CD8-positive, alpha-beta memory T cell (primary cell): ENCODE measurements around the gene OR4D1. TPM values are rescaled to one million over a fixed set of nuclear protein-coding genes. Genes with fewer than 3 reads are reported as not detected.
A peak's percentile ranks its signal among the peaks of the same experiment; 100 is the strongest.

Source experiments
- CTCF ChIA-PET: fragments of 350-600 bp; sonication (Branson Sonifier 250); formaldehyde crosslinking; loops from one replicate; lab custom pipeline; 2021; ENCODE audit warnings: antibody characterized with exemption; lab: Charles Lee
- POLR2A ChIA-PET: fragments of 350-600 bp; sonication (Branson Sonifier 250); formaldehyde crosslinking; loops from one replicate; lab custom pipeline; 2021; ENCODE audit warnings: antibody characterized with exemption; lab: Charles Lee
- DNase-seq, 5 donors: peaks; one replicate each; pipeline versions ENCODE4 v3.0.0 to v3.0.0-alpha.2; 2020 to 2022; ENCODE audit warnings: mixed read lengths in 1 of 5
- H3K27ac ChIP-seq: one replicate; pipeline ENCODE4 v1.7.0; 2013; ENCODE audit warnings: low read depth, mild to moderate bottlenecking, low read length, moderate library complexity
- H3K27me3 ChIP-seq: 2 replicates; pipeline ENCODE4 v1.7.0; 2013; ENCODE audit warnings: low read length, mild to moderate bottlenecking; ENCODE audit not compliant: insufficient read depth, poor library complexity, severe bottlenecking
- H3K36me3 ChIP-seq: 2 replicates; pipeline ENCODE4 v1.7.0; 2013; ENCODE audit warnings: mild to moderate bottlenecking, low read length, moderate library complexity; ENCODE audit not compliant: insufficient read depth
- H3K4me1 ChIP-seq: 2 replicates; pipeline ENCODE4 v1.7.0; 2013; ENCODE audit warnings: mild to moderate bottlenecking, low read length, moderate library complexity; ENCODE audit not compliant: insufficient read depth
- H3K4me3 ChIP-seq: 2 replicates; pipeline ENCODE4 v1.7.0; 2013; ENCODE audit warnings: mild to moderate bottlenecking, low read length
- H3K9me3 ChIP-seq: 2 replicates; pipeline ENCODE4 v1.7.0; 2013; ENCODE audit warnings: mild to moderate bottlenecking, low read length
- H3K27ac Mint-ChIP-seq, 8 donors: one replicate each; pipeline ENCODE4 v1.8.0; 2020 to 2021; ENCODE audit warnings: mixed read lengths in 8 of 8, mild to moderate bottlenecking in 6 of 8, inconsistent platforms in 3 of 8, moderate library complexity in 3 of 8
- H3K27me3 Mint-ChIP-seq, 2 donors: one replicate each; pipeline ENCODE4 v1.8.0; 2020 to 2021; ENCODE audit warnings: mixed read lengths in 2 of 2, mild to moderate bottlenecking in 1 of 2, moderate library complexity in 1 of 2
- H3K36me3 Mint-ChIP-seq, 3 donors: one replicate each; pipeline ENCODE4 v1.8.0; 2020 to 2021; ENCODE audit warnings: mixed read lengths in 3 of 3, inconsistent platforms in 1 of 3, mild to moderate bottlenecking in 1 of 3
- H3K4me1 Mint-ChIP-seq, 3 donors: one replicate each; pipeline ENCODE4 v1.8.0; 2020 to 2021; ENCODE audit warnings: mixed read lengths in 3 of 3, inconsistent platforms in 1 of 3, mild to moderate bottlenecking in 1 of 3
- H3K4me3 Mint-ChIP-seq, 7 donors: one replicate each; pipeline ENCODE4 v1.8.0; 2020 to 2021; ENCODE audit warnings: mixed read lengths in 7 of 7, mild to moderate bottlenecking in 6 of 7, moderate library complexity in 4 of 7, inconsistent platforms in 2 of 7
- H3K9me3 Mint-ChIP-seq, 5 donors: one replicate each; pipeline ENCODE4 v1.8.0; 2020 to 2022; ENCODE audit warnings: mixed read lengths in 5 of 5, mild to moderate bottlenecking in 3 of 5, moderate library complexity in 2 of 5, inconsistent platforms in 1 of 5
- polyA plus RNA-seq: library from polyadenylated mRNA; unstranded; fragments of 300-500 nt; fragmentation: Illumina TruSeq; gene quantifications from one replicate; pipeline ENCODE4 v1.2.3, GENCODE V29; 2021
- total RNA-seq, 2 experiments: library from RNA; stranded (reverse); gene quantifications; one replicate each; pipeline ENCODE4 v1.2.3, GENCODE V29; 2021

The OR4D1 gene
- total and polyA plus RNA-seq, 3 experiments from 2014 or later, result 0.26 to 1.7 (median 0.29) TPM

- no peaks in the 10 kb centered on the region for H3K9me3 ChIP-seq
- H3K36me3 Mint-ChIP-seq, result peaks cover 0 to 3% (median 0%) of the 10 kb centered on the region in 3 donors
- H3K27me3 ChIP-seq, result no peaks in the 10 kb centered on the region
- ChIA-PET POLR2A (no interaction called here), CTCF (interaction anchor here (0.6 to 2.7 kb wide), 19 partner anchors 9 to 263 kb away, joined by 3 to 21 read pairs (median 5); partner anchors contain the start of genes MRPS23 and SRSF1)
- H3K36me3 ChIP-seq, result no peaks in the 10 kb centered on the region
- H3K27me3 Mint-ChIP-seq, result peaks cover 9 to 41% of the 10 kb centered on the region in 2 donors
- H3K4me1 Mint-ChIP-seq, result peaks cover 0 to 4% (median 1%) of the 10 kb centered on the region in 3 donors
- no peak overlapping the region for H3K27ac ChIP-seq
- no peak overlapping the region for H3K27ac Mint-ChIP-seq
- H3K9me3 Mint-ChIP-seq, result no peaks in the 10 kb centered on the region
- peak; percentile 68 to 86 (median 74) for DNase-seq
- H3K4me3 ChIP-seq, result no peak overlapping the region
- H3K4me1 ChIP-seq, result no peaks in the 10 kb centered on the region
- H3K4me3 Mint-ChIP-seq, result no peak overlapping the region
These were observed 35.1 kb upstream of the OR4D1 start for GRCh38 chr17:58112970-58113631.

DNA sequence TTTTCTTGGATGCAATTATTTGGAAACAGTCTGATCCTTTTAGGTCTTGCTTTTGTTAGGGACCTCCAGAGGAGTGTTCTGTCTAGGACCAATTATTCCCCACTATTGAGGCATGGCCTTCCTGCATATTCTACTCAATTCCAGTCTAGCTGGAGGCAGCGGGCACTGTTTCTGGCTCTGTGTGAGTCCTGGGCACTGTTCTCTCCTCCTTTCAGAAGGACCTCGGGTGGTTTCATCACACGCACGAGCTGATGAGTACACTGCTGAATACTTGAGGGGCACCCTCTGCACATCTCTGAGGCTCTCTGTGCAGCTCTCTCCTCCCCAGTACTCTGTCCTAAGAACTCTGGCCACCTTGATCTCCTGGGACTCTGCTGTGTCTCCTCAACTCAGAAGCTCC, 34.2 kb upstream of the OR4D1 start:
- Mint-ChIP-seq H3K36me3 (peaks cover 0 to 3% (median 0%) of the 10 kb centered on the region in 3 donors), H3K4me3 (peak overlapping the region in 1 of 7 donors; percentile 12), H3K27me3 (peaks cover 9 to 45% of the 10 kb centered on the region in 2 donors), H3K27ac (no peak overlapping the region), H3K4me1 (peaks cover 0 to 4% (median 1%) of the 10 kb centered on the region in 3 donors), H3K9me3 (no peaks in the 10 kb centered on the region)
- ChIA-PET CTCF (interaction anchor here (0.9 to 2.7 kb wide), 14 partner anchors 8 to 259 kb away, joined by 3 to 21 read pairs (median 5); partner anchors contain the start of gene SRSF1), POLR2A (no interaction called here)
- no peaks in the 10 kb centered on the region for H3K27me3 ChIP-seq
- no peak overlapping the region for H3K27ac ChIP-seq
- no peak overlapping the region for H3K4me3 ChIP-seq
- no peaks in the 10 kb centered on the region for H3K9me3 ChIP-seq
- H3K4me1 ChIP-seq, result no peaks in the 10 kb centered on the region
- H3K36me3 ChIP-seq, result no peaks in the 10 kb centered on the region
- no peak for DNase-seq

- Histone ChIP-seq H3K27me3 (no peaks in the 10 kb centered on the region), H3K9me3 (no peaks in the 10 kb centered on the region), H3K36me3 (no peaks in the 10 kb centered on the region), H3K4me3 (no peak overlapping the region), H3K4me1 (peaks cover 4% of the 10 kb centered on the region), H3K27ac (no peak overlapping the region)
- no peak overlapping the region for H3K4me3 Mint-ChIP-seq
- no peak for DNase-seq
- peaks cover 0 to 4% (median 0%) of the 10 kb centered on the region in 3 donors for H3K36me3 Mint-ChIP-seq
- H3K27ac Mint-ChIP-seq, result no peak overlapping the region
- ChIA-PET POLR2A (no interaction called here), CTCF (no interaction called here)
- no peaks in the 10 kb centered on the region for H3K9me3 Mint-ChIP-seq
- H3K4me1 Mint-ChIP-seq, result peaks cover 6 to 13% (median 8%) of the 10 kb centered on the region in 3 donors
- H3K27me3 Mint-ChIP-seq, result peaks cover 17 to 47% of the 10 kb centered on the region in 2 donors
These were observed 30.8 kb upstream of the OR4D1 start for GRCh38 chr17:58117382-58117781.

DNA sequence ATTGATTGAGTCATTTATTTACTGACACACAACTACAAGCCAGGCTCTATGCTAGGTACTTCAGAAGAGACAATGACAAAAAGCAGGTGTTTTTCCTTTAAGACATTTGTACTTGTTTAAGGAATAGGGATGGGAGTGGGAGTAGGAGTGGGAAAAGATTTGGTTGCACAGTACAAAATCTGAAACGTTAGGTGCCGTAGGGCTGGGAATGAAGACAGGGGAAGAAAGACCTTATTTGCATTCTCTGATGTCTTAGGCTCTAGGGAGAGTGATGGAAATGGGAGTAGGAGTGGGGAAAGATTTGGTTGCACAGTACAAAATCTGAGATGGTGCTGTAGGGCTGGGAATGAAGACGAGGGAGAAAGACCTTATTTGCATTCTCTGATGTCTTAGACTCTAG, 28.7 kb upstream of the OR4D1 start:
- no peak overlapping the region for H3K27ac ChIP-seq
- H3K36me3 Mint-ChIP-seq, result peaks cover 0 to 4% (median 0%) of the 10 kb centered on the region in 3 donors
- no peak overlapping the region for H3K4me3 Mint-ChIP-seq
- peaks cover 6% of the 10 kb centered on the region for H3K4me1 ChIP-seq
- peaks cover 17 to 42% of the 10 kb centered on the region in 2 donors for H3K27me3 Mint-ChIP-seq
- H3K4me3 ChIP-seq, result no peak overlapping the region
- H3K36me3 ChIP-seq, result no peaks in the 10 kb centered on the region
- ChIA-PET CTCF (interaction anchor here (8.0 kb wide), 1 partner anchor 52 kb away, joined by 90 read pairs; no protein-coding TSS in a partner anchor), POLR2A (interaction anchor here (2.7 kb wide), 1 partner anchor 53 kb away, joined by 9 read pairs; no protein-coding TSS in a partner anchor)
- peaks cover 10 to 15% (median 14%) of the 10 kb centered on the region in 3 donors for H3K4me1 Mint-ChIP-seq
- no peak for DNase-seq
- H3K27me3 ChIP-seq, result no peaks in the 10 kb centered on the region
- no peaks in the 10 kb centered on the region for H3K9me3 Mint-ChIP-seq
- H3K27ac Mint-ChIP-seq, result no peak overlapping the region
- H3K9me3 ChIP-seq, result no peaks in the 10 kb centered on the region

DNA sequence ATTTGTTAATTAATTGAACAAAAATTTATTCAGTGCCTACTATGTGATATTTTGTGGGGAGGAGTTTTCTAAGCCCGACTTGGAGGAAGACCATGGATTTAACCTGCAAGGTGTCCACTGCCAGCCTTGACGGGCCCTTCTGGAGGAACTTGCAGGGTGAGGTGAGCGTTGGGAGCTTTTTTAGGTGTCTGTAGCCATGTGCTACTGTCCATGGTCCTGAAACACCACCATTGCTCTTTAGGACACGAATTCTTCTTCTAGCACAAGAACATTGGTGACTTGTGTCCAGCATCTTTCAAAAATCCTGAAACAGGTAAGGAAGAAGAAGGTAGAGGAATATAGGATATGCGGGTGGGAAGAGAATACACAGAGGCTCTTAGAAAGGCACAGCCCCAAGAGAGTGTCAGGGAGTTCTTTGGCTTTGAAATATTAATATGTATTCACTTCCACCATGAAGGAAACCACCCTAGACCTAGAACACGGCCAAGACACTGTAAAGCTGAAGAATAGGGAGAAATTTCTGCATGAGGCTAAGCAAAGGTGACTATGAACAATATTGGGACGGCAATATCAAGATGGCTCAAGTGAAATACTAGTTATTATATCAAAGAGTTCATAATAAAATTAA, 27.9 kb upstream of the OR4D1 start:
- no peak overlapping the region for H3K27ac ChIP-seq
- H3K9me3 Mint-ChIP-seq, result no peaks in the 10 kb centered on the region

GRCh38 chr17:58121925-58122324, 26.3 kb upstream of the OR4D1 start:
- Mint-ChIP-seq H3K4me1 (peaks cover 10 to 15% (median 14%) of the 10 kb centered on the region in 3 donors), H3K27me3 (peaks cover 9 to 23% of the 10 kb centered on the region in 2 donors), H3K36me3 (peaks cover 0 to 4% (median 0%) of the 10 kb centered on the region in 3 donors), H3K4me3 (peak overlapping the region in 1 of 7 donors; percentile 0), H3K9me3 (no peaks in the 10 kb centered on the region), H3K27ac (no peak overlapping the region)
- POLR2A ChIA-PET, result interaction anchor here (2.7 kb wide), 1 partner anchor 51 kb away, joined by 9 read pairs; no protein-coding TSS in a partner anchor
- Histone ChIP-seq H3K9me3 (no peaks in the 10 kb centered on the region), H3K36me3 (no peaks in the 10 kb centered on the region), H3K27me3 (no peaks in the 10 kb centered on the region), H3K27ac (no peak overlapping the region), H3K4me1 (peaks cover 6% of the 10 kb centered on the region), H3K4me3 (no peak overlapping the region)
- DNase-seq, result peak in 4 of 5 donors; percentile 30 to 72 (median 50)
- CTCF ChIA-PET, result interaction anchor here (0.7 to 8.0 kb wide), 14 partner anchors 8 to 296 kb away, joined by 3 to 90 read pairs (median 4); partner anchors contain the start of gene RNF43

More for the DNA sequence above, 27.9 kb upstream of the OR4D1 start:
- Mint-ChIP-seq H3K36me3 (peaks cover 0 to 4% (median 0%) of the 10 kb centered on the region in 3 donors), H3K27me3 (peaks cover 13 to 39% of the 10 kb centered on the region in 2 donors), H3K4me3 (no peak overlapping the region), H3K27ac (no peak overlapping the region), H3K4me1 (peaks cover 10 to 15% (median 14%) of the 10 kb centered on the region in 3 donors)
- CTCF ChIA-PET, result interaction anchor here (8.0 kb wide), 1 partner anchor 51 kb away, joined by 90 read pairs; no protein-coding TSS in a partner anchor
- no peaks in the 10 kb centered on the region for H3K36me3 ChIP-seq
- POLR2A ChIA-PET, result interaction anchor here (2.7 kb wide), 1 partner anchor 52 kb away, joined by 9 read pairs; no protein-coding TSS in a partner anchor
- H3K4me3 ChIP-seq, result no peak overlapping the region
- peak; percentile 19 to 53 (median 37) for DNase-seq
- H3K9me3 ChIP-seq, result no peaks in the 10 kb centered on the region
- no peaks in the 10 kb centered on the region for H3K27me3 ChIP-seq
- H3K4me1 ChIP-seq, result peaks cover 6% of the 10 kb centered on the region

- no peaks in the 10 kb centered on the region for H3K9me3 Mint-ChIP-seq
- H3K4me3 Mint-ChIP-seq, result no peak overlapping the region
- H3K4me3 ChIP-seq, result no peak overlapping the region
- no peak overlapping the region for H3K27ac Mint-ChIP-seq
- H3K36me3 Mint-ChIP-seq, result peaks cover 0 to 8% (median 0%) of the 10 kb centered on the region in 3 donors
- POLR2A ChIA-PET, result no interaction called here
- no peak for DNase-seq
- CTCF ChIA-PET, result no interaction called here
- peaks cover 6 to 17% of the 10 kb centered on the region in 2 donors for H3K27me3 Mint-ChIP-seq
- no peaks in the 10 kb centered on the region for H3K27me3 ChIP-seq
- H3K36me3 ChIP-seq, result no peaks in the 10 kb centered on the region
- H3K4me1 ChIP-seq, result no peaks in the 10 kb centered on the region
- H3K27ac ChIP-seq, result no peak overlapping the region
- peaks cover 4 to 5% (median 5%) of the 10 kb centered on the region in 3 donors for H3K4me1 Mint-ChIP-seq
- no peaks in the 10 kb centered on the region for H3K9me3 ChIP-seq
These were observed 20.3 kb upstream of the OR4D1 start for GRCh38 chr17:58127846-58128245.
